ENCODE data around the gene BTN3A1.

The BTN3A1 gene

DNA sequence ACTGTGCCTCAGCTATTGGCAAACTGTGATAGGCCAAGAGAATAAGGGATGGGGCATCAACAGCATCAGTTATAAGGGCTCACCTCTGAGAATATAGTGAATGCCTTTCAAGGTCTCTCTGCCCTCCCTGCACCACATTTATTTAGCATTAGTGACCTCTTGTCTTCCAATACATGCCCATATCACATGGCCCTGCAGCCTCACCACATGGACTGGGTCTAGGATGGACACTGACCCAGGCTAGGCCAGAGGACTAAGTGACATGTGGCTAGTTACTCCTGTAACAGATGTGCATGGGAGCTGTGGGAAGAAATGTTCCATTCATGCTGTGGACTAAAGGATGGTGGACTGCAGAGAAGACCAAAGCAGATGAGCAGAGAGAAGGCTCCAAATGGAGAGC lies 22.3 kb upstream of the BTN3A1 start:
- no peak for DNase-seq (ENCODE audit: low read depth)

DNA sequence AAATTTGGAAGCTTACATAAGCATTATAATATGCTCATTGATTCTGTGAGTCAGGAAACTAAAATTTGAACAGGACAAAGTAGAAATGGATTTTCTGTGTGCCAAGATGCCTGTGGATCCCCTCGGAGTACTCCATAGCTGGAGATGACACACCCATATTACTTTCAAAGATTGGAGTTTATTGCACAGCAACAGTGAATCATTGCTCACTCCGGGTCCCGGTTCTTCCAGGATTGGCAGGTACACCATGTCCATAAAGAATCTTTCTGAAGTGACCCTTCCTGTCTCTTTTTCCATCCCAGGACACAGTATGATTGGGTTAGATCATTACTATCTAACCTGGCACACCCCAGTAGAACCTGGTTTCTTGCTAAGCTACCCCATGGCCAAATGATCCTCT lies 21.8 kb upstream of the BTN3A1 start:
- DNase-seq (ENCODE audit: low read depth) = no peak

DNA sequence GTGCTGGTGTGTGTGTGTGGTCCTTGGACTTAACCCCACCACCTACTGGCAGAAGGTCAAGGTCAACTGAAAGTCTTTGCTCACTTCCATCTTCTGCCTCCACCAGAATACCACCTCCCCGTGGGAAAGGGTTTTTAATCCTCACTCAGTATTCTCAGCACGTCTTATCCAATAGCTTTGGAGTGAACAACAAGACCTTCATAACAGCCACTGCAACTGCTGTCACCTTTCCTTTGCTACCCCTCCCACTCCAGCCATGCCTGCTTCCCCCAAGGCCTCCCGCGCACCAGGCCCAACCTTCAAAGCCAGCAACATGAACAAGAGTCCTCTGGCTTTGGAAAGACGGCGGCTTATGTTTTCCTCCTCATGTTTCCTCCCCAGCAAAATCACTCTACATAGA lies 20.0 kb upstream of the BTN3A1 start:
- DNase-seq (ENCODE audit: low read depth) = no peak

DNA sequence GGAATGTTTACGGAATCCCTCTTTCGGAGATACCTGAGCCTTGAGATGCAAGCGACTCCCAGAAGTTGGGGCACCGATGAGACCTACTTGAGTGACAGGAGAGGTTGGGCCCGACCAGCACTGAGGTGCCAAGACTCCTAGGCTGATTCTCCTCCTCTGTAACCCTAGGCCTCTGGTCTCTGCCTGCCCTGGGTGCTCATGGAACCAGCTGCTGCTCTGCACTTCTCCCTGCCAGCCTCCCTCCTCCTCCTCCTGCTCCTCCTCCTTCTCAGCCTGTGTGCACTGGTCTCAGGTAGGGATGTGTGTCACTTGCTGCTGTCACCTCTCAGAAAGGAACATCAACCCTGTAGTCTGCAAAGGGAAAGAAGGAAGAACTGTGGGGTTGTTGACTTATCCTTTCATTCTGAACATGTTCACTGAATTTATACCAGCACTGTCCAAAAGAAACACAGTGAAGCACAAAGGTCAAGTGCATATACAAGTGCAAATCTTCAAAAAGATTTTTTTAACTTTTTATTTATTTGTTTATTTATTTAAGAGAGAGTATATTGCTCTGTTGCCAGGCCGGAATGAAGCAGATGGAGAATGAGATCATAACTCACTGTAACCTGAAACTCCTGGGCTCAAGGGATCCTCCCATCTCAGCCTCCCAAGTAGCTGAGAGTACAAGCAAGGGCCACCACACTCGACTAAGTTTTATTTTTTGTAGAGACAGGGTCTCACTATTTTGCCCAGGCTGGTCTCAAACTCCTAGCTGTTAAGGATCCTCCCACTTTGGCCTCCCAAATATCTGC lies 18.3 kb upstream of the BTN3A1 start:
- no peak for DNase-seq (ENCODE audit: low read depth)

DNA sequence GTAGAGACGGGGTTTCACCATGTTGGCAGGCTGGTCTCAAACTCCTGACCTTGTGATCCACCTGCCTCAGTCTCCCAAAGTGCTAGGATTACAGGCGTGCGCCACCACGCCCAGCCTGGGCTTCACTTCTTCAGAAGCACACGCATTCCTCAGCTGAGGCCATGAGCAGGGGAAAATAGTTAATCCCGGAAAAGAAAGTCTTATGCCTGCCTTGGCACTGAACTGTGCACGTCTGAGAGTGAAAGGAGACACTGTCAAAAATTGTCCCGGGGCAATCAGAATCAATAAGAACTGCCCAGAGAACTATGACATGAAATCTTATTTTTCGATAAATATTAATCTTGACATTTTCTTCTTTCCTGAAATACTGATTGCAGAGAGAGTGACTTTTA lies 16.3 kb upstream of the BTN3A1 start:
- DNase-seq (ENCODE audit: low read depth) = no peak

DNA sequence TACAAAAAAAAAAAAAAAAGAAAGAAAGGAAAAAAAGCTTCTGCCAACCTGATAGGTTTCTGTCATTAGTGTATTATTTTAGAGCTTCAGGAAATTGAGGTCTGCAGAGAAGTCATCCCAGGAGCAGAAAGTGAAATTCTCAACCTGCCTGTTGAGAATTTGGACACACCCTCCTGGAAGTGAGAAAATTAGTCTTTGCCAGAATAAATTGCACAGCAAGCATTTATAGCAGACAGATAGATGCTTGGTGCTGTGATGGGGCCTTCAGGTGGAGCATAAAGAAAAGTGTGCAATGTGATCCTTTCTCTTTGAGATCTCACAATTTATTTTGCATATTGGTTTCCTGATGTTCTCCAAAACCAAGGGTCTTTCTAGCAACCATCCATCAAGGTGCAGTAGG lies 14.5 kb upstream of the BTN3A1 start:
- DNase-seq (ENCODE audit: low read depth) = no peak

DNA sequence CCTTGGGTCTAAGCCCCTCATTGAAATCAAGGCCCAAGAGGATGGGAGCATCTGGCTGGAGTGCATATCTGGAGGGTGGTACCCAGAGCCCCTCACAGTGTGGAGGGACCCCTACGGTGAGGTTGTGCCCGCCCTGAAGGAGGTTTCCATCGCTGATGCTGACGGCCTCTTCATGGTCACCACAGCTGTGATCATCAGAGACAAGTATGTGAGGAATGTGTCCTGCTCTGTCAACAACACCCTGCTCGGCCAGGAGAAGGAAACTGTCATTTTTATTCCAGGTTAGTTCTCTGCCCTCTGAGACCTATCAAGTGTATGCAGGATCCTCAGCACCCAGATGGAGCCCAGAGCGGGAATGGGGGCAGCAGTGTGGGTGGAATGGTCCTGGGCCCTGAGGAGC lies 14.1 kb upstream of the BTN3A1 start:
- no peak for DNase-seq (ENCODE audit: low read depth)

DNA sequence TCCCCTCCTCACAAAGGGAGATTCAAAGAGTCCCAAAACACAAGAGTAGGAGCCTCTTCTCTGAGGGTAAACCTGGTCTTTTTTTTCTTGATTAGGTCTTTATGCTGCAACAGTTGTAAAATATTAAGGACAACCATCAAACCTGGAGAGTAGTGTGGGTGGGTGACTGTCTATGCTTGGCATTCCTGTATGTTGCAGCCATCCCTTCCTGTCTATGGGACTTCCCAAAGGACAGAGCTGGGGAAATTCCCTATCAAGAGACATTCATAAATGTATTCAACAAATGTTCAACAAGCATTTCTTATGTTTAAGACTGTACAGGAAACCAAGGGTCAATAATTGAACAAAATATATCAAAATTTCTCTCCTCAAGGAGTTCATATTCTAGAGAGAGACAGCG lies 13.6 kb upstream of the BTN3A1 start:
- no peak for DNase-seq (ENCODE audit: low read depth)

DNA sequence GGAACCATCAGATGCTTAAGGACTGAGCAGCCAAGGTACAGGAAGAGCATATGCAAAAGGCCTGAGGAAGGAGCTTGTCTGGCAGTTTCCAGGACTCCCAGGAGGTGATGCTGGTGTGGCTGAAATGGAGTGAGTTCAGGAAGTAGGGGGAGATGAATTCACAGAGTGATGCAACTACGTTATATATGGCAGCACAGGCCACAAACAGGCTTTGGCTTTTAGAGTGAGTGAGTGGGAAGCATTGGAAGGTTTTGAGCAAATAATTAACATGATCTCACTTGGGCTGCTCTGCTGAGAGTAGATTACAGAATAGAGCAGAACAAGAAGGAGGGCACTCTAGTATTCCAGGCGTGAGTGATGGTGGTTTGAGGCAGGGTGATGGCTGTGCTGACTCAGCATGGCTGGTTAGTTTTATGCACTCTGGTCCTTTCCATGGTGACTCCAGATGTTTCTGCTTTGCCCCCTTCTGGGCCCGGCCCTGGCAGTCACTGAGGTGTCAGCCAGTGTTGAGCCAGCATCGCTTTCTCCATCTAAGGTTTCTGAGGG lies 12.7 kb upstream of the BTN3A1 start:
- no peak for DNase-seq (ENCODE audit: low read depth)

DNA sequence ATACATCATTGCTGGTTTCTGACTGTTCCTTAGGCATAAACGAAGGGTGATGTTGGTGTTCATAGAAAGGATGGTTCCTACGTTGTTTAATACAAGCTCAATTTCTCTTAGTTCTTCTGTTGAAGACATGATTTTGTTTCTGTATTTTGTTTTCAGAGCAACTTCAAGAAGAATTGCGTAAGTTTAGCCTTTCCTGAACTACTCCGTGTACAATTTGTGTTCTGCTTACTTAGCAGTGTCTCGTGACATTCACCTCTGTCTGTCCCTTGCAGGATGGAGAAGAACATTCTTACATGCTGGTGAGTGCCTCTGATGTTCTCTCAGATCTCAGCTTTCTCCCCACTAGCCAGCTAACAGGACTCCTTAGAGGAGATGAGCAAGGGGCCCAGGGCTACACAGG lies 11.5 kb upstream of the BTN3A1 start:
- no peak for DNase-seq (ENCODE audit: low read depth)

DNA sequence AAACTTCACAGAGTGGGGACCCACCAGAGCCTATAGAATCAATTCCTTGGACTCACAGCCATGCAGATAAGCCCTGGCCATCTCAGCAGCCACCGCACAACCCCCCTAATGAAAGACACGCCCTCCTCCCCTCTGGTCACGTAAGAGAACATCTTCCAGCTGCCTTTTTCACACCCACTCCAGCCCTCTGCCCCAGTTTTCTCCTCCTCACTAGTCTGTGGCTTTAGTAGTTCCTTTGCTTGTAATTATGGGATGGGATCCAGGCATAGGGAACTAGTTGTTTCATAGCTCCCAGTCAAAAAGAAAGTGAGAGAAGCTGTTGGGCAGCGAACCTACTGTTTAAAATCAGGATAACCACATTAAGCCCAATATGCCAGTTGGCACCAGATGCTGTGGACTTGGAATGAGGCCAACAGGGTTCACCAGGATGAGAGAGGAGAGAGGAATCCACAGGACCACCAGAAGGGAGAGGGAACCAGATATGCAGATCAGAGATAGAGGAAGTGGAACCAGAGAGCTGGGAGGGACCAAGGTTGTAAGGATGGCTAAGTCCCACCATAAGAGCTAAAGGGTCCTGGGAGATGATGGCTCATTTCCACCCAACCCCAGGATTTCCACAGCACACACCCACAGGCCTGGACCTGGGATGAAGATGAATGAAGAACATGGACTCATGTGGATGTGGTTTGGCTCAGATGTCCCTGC lies 9.0 kb upstream of the BTN3A1 start:
- DNase-seq (ENCODE audit: low read depth) = no peak

DNA sequence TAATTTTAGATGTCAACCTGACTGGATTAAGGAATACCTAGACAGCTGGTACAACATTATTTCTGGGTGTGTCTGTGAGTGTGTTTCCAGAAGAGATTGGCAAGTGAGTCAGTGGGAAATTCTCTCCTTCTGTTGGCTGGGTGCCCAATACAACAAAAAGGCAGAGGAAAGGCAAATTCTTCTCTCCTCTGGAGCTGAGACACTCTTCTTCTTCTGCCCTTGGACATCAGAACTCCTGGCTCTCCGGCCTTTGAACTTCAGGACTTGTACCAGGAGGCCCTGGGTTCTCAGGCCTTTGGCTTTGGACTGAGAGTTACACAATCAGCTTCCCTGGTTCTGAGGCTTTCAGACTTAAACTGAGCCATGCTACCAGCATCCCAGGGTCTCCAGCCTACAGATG lies 7.8 kb upstream of the BTN3A1 start:
- no peak for DNase-seq (ENCODE audit: low read depth)

DNA sequence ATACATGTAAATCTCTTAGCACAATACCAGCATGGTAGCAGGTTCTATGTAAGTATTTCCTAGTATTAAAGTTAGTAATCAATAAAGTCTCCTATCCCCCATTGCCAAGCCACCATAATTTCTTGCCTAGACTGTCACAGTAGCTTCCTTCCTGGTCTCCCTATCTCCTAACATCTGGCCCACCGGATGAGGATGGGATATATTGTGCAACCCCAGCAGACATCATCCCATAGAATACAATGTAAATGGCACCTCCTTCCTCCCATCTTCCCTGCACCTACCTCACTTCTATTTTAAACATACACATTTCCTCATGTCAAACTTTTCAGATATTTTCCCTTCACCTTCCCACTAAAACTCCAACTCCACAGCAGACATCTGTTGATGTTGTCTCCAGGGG lies 3.5 kb upstream of the BTN3A1 start:
- no peak for DNase-seq (ENCODE audit: low read depth)

DNA sequence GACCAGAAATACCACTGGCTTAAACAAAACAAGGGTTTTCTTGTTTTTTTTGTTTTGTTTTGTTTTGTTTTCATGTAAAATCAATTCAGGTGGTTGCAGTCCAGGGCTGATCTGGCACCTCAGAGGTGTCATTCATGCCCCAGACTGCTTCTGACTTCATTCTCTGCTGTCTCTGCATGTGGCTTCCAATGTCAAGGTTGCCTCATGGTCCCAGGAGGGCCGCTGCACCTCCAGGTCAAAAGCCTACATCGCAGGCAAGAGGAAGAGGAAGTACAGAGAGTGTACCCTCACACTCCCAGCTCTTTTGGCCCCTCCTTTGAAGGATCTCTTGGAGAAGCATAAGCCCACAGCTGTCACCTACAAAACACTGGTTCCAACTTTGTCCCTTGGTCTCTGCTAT lies 1.4 kb upstream of the BTN3A1 start:
- no peak for DNase-seq (ENCODE audit: low read depth)

DNA sequence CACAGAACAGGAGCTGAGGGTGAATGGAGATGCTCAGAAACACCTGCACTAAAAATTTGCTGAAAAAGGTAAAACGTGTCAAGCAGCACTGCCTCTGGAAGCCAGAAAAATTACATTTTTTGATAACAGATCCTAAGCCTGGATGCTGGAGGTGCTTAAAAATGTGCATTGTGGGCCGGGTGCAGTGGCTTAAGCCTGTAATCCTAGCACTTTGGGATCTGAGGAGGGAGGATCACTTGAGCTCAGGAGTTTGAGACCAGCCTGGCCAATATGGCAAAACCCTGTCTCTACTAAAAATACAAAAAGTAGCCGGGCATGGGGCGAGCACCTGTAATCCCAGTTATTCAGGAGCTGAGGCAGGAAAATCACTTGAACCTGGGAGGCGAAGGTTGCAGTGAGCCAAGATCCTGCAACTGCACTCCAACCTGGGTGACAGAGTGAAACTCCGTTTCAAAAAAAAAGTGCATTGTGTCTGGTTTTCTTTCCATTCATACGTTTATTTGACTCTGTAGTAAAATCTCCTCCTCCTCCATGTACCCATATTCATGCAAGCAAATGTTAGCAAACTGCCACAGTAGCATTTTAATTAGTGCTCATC lies 587 bp upstream of the BTN3A1 start:
- no peak for DNase-seq (ENCODE audit: low read depth)

DNA sequence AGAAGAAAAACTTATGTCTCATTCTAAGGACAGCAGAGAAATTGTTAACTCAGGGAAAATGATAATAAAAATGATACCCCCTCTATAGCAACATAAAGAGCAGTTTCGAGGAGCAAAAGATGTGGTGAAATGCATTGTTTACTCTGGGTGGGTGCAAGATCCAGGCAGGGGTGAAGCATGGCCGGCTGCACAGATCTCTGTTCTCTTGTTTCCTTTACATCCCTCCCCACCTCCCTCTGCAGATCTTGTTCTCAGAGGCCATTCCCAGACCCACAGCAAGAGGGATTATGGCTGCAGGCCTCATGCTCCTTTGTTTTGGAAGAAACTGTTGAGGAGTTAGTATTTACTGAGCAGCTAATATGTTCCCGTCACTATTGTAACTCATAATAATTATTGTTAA lies 1.8 kb downstream of the BTN3A1 start:
- DNase-seq (ENCODE audit: low read depth) = no peak

DNA sequence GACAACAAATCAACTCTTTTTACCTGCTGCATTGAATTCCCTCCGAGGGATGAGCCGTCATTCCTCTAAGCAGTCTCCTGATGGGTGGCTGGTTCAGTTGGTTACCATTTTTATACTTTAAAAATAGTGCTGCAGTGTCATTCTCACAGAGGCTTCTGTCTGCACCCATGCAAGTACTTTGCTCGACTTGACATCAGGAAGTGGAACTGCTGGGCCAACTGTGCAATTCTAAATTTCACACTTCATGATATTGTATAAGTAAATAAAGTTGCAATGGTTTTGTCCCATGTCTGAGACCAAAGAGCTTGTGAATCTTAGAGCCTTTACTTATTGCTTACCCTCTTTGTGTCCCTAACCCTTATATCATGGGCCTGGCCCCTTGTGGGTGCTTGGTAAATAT lies 2.5 kb downstream of the BTN3A1 start:
- DNase-seq (ENCODE audit: low read depth) = no peak

DNA sequence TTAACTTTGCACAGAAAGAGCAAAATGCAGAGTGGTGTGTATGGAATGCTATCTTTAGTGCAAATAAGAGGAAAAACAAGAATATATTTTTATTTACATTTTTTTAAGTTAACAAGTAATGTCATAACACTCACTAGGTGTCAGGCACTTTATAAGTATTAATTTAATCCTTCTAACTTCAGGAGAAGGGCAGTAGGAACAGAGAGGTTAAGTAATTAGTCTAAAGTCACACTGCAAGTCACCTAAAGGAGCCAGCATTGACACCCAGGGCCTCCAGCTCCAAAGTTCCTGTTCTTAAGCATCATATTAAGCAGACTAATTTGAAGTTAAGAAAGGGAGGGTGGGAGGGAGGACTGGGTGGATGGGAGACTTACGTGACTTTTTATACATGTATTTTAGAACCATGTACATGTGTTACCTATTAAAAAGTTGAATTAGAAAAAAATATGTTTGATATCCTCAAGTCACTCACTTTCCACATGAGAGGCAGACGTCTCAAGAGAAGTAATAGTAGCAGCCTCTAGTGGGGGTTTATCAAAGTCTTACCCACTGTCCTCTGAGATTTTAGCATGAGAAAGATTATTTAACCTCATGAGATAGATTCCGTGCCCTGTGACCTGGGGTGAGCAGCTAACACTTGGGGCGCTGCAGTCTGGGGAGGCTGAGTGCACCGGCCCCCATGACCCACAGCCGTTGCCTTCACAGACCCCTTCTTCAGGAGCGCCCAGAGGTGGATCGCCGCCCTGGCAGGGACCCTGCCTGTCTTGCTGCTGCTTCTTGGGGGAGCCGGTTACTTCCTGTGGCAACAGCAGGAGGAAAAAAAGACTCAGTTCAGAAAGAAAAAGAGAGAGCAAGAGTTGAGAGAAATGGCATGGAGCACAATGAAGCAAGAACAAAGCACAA lies 7.0 kb downstream of the BTN3A1 start:
- DNase-seq (ENCODE audit: low read depth) = no peak

DNA sequence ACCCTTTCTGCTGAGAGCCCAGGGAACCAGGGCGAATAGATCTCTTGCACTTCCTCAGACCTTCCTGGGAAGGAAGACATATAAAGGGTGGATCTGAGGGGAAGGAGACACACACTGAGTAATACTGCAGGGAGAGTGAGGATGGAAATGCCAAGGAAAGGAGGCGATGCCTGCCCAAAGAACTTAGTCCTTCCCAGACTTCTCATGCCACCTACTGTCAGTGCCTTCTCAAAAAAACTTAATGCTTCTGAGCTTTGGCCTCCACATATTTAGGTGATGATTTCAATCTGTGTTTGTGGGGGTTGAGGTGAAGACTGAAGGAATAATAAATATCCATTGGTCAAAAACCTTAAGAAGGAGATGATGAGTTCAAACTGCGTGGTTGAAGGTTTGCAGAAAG lies 9.7 kb downstream of the BTN3A1 start:
- no peak for DNase-seq (ENCODE audit: low read depth)

DNA sequence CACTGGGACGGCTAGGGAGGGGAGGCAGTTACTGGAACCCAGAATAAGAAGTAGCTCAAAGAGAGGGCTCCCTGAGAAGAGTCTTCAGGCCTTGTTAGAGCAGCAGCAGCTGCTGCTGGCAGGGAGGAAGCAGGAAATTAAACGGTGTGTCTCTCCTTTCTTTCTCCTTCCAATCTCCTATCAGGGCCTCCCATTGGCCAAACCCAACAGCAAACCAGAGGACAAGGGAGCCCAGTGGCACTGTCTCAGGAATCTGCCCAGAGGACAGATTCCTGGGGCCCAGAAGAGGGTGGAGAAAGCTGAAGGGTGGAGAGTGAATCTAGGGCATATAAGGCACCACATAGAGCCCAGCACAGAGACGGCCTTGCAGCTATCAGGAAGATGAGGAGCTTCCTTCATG lies 10.2 kb downstream of the BTN3A1 start:
- DNase-seq (ENCODE audit: low read depth) = no peak

DNA sequence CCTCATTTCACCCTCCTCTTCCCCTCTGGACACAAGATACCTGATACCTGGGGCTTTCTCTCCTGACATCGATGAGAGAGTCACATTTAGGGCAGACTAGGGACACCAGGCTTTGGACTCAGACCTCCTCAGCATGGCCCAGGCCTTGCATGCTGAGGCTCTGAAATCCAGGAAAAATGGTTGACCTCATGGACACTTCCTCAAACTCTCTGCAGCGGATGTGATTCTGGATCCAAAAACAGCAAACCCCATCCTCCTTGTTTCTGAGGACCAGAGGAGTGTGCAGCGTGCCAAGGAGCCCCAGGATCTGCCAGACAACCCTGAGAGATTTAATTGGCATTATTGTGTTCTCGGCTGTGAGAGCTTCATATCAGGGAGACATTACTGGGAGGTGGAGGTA lies 10.9 kb downstream of the BTN3A1 start:
- no peak for DNase-seq (ENCODE audit: low read depth)

DNA sequence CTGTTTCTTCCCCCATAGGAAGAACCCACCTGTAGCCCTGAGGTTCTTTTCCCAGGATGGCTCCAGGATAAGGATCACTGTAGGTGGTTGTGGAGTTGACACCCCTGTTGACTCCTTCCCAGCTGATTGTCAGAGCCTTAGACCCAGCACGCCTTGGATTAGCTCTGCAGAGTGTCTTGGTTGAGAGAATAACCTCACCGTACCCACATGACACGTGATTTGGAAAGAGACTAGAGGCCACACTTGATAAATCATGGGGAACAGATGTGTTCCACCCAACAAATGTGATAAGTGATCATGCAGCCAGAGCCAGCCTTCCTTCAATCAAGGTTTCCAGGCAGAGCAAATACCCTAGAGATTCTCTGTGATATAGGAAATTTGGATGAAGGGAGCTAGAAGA lies 12.2 kb downstream of the BTN3A1 start:
- DNase-seq (ENCODE audit: low read depth) = no peak
